Lower leg skin (tissue), 3 donors: ENCODE measurements around the gene ITGB8.

ENCODE experiments used
- POLR2A ChIP-seq, 2 donors: fragments of 450-650 bp; IDR thresholded peaks; one replicate each; pipeline ENCODE4 v1.6.1; 2016 to 2017; ENCODE audit warnings: antibody characterized with exemption in 2 of 2, mild to moderate bottlenecking in 1 of 2, moderate library complexity in 1 of 2
- TF ChIP-seq, protein P1 (sequence below), 3 donors: fragments of 450-650 bp; IDR thresholded peaks; one replicate each; pipeline ENCODE4 v1.5.1; 2016; ENCODE audit warnings: antibody characterized with exemption in 3 of 3, mild to moderate bottlenecking in 3 of 3, moderate library complexity in 2 of 3

DNA sequence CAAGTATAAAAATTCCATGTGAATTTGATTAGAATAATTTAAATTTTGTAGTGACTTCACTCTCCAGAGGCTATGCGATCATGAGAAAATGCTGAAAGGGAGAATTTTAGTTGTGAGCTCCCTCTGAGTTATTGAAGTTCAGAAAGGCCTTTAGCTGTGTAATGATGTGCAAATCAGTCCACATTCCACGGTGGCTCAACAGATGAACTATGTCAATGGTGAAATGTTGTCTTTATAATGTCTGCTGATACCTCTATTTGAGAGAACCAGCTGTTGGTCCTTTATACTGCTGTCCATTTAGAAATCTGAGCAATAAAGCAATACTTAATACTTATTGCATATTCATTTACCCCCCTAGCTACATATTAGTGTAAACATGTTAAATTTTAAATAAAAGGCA is 7.1 kb upstream of the ITGB8 start:
- TF ChIP-seq, protein P1, sequence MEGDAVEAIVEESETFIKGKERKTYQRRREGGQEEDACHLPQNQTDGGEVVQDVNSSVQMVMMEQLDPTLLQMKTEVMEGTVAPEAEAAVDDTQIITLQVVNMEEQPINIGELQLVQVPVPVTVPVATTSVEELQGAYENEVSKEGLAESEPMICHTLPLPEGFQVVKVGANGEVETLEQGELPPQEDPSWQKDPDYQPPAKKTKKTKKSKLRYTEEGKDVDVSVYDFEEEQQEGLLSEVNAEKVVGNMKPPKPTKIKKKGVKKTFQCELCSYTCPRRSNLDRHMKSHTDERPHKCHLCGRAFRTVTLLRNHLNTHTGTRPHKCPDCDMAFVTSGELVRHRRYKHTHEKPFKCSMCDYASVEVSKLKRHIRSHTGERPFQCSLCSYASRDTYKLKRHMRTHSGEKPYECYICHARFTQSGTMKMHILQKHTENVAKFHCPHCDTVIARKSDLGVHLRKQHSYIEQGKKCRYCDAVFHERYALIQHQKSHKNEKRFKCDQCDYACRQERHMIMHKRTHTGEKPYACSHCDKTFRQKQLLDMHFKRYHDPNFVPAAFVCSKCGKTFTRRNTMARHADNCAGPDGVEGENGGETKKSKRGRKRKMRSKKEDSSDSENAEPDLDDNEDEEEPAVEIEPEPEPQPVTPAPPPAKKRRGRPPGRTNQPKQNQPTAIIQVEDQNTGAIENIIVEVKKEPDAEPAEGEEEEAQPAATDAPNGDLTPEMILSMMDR (IDR thresholded peaks at IDR 0.05) = no peak
- TF ChIP-seq POLR2A (IDR thresholded peaks at IDR 0.05) = no peak
